Measurements from ENCODE around the gene UPP1. TPM values are rescaled to one million over a fixed set of nuclear protein-coding genes. Genes with fewer than 3 reads are reported as not detected.

Gene UPP1
- total and polyA plus RNA-seq, 2 of the 4 experiments (the other 2 are of a cell fraction) = 3.9 to 14.5 TPM

DNA sequence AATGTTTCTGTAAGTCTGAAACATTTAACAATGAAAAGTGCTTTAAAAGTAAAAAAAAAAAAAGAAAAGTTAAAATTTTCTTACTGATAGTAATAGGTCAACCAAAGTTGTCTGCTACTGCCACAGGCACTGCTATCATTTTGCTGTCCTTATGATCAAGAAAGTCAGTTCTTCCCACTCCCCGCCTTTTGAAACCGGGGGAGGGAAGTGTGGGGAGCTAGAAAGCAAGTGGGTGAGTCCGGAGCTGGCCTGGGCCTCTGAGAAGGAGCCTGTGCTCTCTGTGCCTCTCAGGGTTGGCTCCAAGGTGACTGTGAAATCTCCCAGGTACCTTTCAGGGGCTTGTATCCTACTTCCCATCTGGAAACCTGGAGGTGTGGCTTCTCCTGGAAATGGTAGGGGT, 46.4 kb upstream of the UPP1 start:
- Histone ChIP-seq H2AFZ (replicated peaks; ENCODE audit: low read length, poor library complexity) (no peak overlapping the region), H3K27me3 (ENCODE audit: control insufficient read depth, insufficient read depth, low read length) (peaks cover 2% of the 10 kb centered on the region; the same call in 1 of the 2 replicates), H2BK20ac (ENCODE audit: low read depth, low read length) (no peak overlapping the region), H2BK15ac (ENCODE audit: low read depth, low read length) (0 out of 3 replicates have a peak overlapping the region, but pooled peaks have one; percentile 36), H3K4ac (ENCODE audit: low read depth, low read length) (no peak overlapping the region; the same call in 1 of the 2 replicates), H3K36me3 (ENCODE audit: control insufficient read depth, insufficient read depth, low read length) (no peaks in the 10 kb centered on the region), H3K23ac (ENCODE audit: low read depth, low read length) (no peak overlapping the region), H3K4me1 (ENCODE audit: control insufficient read depth, insufficient read depth, low read length) (peaks cover 3% of the 10 kb centered on the region), H3K9me1 (ENCODE audit: insufficient read depth, low read length) (no peaks in the 10 kb centered on the region; the same call in 1 of the 2 replicates), H3K18ac (ENCODE audit: low read depth, low read length) (no peak overlapping the region), H3K4me2 (ENCODE audit: low read depth, low read length) (no peak overlapping the region), H3K14ac (replicated peaks; ENCODE audit: low read depth, low read length) (no peak overlapping the region), H3K79me1 (ENCODE audit: low read depth in 1 of 2, low read length in 2 of 2) (no peaks in the 10 kb centered on the region), H2BK120ac (ENCODE audit: low read depth, low read length) (peak overlapping the region; percentile 59; the same call in 1 of the 2 replicates), H4K20me1 (ENCODE audit: insufficient read depth, low read length) (no peaks in the 10 kb centered on the region), H2AK5ac (ENCODE audit: low read depth, low read length) (no peak overlapping the region), H2BK5ac (ENCODE audit: low read depth, low read length, poor library complexity, severe bottlenecking) (no peak overlapping the region), H4K5ac (ENCODE audit: low read depth, low read length) (no peak overlapping the region), H4K8ac (ENCODE audit: low read depth in 2 of 2, low read length in 2 of 2) (no peak overlapping the region), H3K27ac (ENCODE audit: insufficient read depth, low read length) (no peak overlapping the region), H3K56ac (ENCODE audit: extremely low read depth, insufficient read depth, low read length) (no peak overlapping the region), H3K9me3 (ENCODE audit: control insufficient read depth, insufficient read depth, low read length) (no peaks in the 10 kb centered on the region), H2AK9ac (replicated peaks; ENCODE audit: low read depth, low read length, poor library complexity) (no peak overlapping the region), H4K91ac (ENCODE audit: insufficient read depth, low read depth, low read length) (0 out of 2 replicates have a peak overlapping the region, but pooled peaks have one; percentile 10), H3K4me3 (ENCODE audit: insufficient read depth, low read depth, low read length) (no peak overlapping the region), H3K9ac (ENCODE audit: low read depth, low read length) (no peak overlapping the region)
- ChIA-PET CTCF (no interaction called here), POLR2A (ENCODE audit: unreplicated experiment) (no interaction called here)
- dilution Hi-C loops (cut with HindIII; ENCODE audit: low sequenced_read_pairs, unreplicated experiment) (no loop called here), intact Hi-C loops (cut with micrococcal nuclease) (no loop called here), in situ Hi-C loops (cut with MboI; ENCODE audit: low sequenced_read_pairs) (no loop called here)
- no CpG with 5 or more reads among the region's 3 CpGs for WGBS, 2 experiments (ENCODE audit: extremely low coverage in 2 of 2, insufficient read length in 1 of 2)
- ATAC-seq (ENCODE audit: low read depth) (no peak), DNase-seq (no peak)
- TF ChIP-seq BHLHE40 (IDR thresholded peaks at IDR 0.05; ENCODE audit: low read depth, low read length) = no peak
- BruUV-seq (replicated peaks) = no TSS peak

All from IMR-90 (cell line).